ENCODE data around the gene NUP85.
"Not testable (repeated sequence)": the region's sequence is repeated elsewhere in the genome, so short reads cannot be mapped to it uniquely, and the experiment has no call there.

The NUP85 gene

DNA sequence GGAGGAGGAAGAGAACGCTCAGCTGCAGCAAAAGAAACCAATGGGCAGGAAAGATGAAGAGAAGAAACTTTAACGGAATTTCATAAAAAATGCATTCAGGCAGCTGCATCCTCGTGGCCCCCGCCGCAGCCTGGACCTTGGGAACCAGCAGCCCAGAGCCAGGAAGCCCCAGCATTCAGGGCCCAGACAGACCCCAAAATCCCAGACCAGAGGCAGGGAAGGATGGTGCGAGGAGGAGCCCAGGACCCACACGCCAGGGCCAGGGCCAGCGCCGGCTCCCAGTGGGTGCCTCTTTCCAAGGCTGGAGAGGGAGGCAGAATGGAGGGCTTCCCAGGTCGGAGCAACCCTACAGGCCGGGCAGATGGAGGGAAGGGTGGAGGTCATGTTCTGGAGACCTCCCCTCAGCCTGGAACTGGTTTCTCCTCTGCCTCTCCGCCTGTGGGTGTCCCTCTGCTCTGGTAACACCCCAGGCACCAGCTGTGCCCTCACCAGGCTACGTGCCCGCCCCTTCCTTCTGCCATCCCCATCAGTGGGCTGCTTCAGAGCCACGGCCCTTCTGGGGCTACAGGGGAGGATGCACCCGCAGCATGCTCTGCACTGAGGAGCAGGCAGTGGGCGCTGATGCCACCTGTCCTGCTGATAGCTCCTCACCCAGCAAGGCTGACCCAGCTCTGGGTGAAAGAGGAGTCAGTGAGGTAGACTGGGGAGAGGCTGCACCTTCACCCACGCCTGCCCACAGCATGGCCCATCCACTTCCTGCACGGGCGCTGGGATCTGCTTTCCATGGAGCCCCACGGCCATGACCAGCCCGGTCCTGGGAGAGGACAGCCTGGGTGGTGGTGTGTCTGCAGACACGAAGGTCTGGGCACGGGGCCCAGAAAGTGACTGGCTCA is 66.7 kb downstream of the NUP85 start:
- Mint-ChIP-seq H3K36me3 (peaks cover 3% of the 10 kb centered on the region), H3K27me3 (no peaks in the 10 kb centered on the region), H3K27ac (peak overlapping the region; percentile 69), H3K4me1 (peaks cover 25% of the 10 kb centered on the region), H3K9me3 (no peaks in the 10 kb centered on the region), H3K4me3 (peak overlapping the region; percentile 84)
- ATAC-seq (ENCODE audit: low read depth): no peak
- DNase-seq (ENCODE audit: low spot score in 2 of 2): no peak

DNA sequence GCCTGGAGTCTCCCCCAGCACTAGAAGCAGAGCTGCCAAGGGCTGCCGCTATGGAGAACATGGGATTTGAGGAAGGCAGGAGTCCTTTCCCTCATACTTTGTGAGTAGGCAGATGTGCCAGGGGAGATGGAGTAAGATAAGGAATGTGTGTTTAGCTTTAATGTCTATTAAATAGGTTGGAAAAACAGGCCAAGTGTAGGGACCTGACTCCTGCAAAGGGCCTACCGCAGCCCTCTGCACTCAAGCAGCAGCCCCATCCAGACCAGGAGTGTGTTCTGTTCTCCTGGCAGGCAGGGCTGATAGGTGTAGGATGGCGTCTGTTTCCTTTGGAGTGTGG is 67.3 kb downstream of the NUP85 start:
- no peak for ATAC-seq (ENCODE audit: low read depth)
- Mint-ChIP-seq H3K4me3 (peak overlapping the region; percentile 84), H3K27ac (no peak overlapping the region), H3K9me3 (no peaks in the 10 kb centered on the region), H3K4me1 (peaks cover 25% of the 10 kb centered on the region), H3K27me3 (no peaks in the 10 kb centered on the region), H3K36me3 (peaks cover 3% of the 10 kb centered on the region)
- DNase-seq (ENCODE audit: low spot score in 2 of 2): no peak

DNA sequence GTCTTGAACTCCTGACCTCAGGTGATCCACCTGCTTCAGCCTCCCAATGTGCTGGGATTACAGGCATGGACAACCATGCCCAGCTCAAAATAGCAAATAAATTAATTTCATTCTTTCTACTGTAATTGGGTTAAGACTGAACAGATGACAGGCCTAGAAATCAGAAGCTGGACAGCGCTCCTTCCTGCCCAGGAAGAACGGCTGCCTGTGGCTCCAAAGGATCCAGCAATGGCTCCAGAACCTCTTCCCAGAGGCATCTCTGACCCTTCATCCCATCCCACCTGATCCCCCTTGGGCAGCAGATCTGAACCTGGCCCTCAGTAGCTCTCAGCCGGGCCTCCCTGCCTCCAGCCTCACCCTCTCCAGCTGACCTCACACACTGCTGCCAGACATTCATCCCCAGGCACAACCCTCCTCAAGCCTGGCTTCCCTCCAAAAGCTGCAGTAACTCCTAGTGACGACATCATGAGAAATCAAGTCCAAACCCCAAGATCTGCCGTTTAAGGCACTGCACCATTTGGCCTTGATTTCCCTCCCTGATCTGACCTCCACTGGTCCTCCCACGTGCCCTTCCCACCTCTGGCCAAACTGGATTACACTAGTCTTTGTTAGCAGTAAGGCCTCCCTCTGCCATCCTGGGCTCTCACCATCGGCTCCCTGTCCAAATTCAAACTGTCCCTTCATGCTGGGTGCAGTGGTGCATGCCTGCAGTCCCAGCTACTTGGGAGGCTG is 68.7 kb downstream of the NUP85 start:
- no peaks in the 10 kb centered on the region for H3K27me3 Mint-ChIP-seq
- ATAC-seq (ENCODE audit: low read depth) (no peak), DNase-seq (ENCODE audit: low spot score in 2 of 2) (no peak)
- peaks cover 6% of the 10 kb centered on the region for H3K36me3 Mint-ChIP-seq
- no peak overlapping the region for H3K27ac Mint-ChIP-seq
- H3K4me1 Mint-ChIP-seq: peaks cover 19% of the 10 kb centered on the region
- H3K4me3 Mint-ChIP-seq: no peak overlapping the region
- H3K9me3 Mint-ChIP-seq: no peaks in the 10 kb centered on the region

DNA sequence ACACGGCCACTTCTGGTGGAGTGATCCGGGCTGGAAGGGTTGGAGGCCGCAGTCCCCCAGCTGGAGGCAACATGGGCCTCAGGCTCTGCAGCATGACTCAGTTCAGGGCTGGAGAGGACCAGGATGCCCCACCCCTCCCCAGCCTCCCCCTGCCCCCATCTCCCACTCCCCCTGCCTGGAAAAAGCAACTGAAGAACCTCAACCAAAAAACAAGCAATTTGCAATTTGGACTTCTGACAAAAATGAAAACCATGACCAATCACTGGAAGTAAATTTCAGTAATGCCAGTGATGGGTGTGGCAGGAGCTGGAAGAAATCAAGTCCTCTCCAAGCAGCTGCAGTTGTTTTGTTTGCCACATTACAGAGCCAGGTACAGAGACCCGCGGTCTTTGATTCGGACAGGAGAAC is 72.2 kb downstream of the NUP85 start:
- ATAC-seq (ENCODE audit: low read depth) (no peak), DNase-seq (ENCODE audit: low spot score in 2 of 2) (no peak)
- peaks cover 12% of the 10 kb centered on the region for H3K36me3 Mint-ChIP-seq
- H3K9me3 Mint-ChIP-seq: no peaks in the 10 kb centered on the region
- H3K4me1 Mint-ChIP-seq: peaks cover 6% of the 10 kb centered on the region
- H3K27me3 Mint-ChIP-seq: no peaks in the 10 kb centered on the region
- no peak overlapping the region for H3K27ac Mint-ChIP-seq
- no peak overlapping the region for H3K4me3 Mint-ChIP-seq

DNA sequence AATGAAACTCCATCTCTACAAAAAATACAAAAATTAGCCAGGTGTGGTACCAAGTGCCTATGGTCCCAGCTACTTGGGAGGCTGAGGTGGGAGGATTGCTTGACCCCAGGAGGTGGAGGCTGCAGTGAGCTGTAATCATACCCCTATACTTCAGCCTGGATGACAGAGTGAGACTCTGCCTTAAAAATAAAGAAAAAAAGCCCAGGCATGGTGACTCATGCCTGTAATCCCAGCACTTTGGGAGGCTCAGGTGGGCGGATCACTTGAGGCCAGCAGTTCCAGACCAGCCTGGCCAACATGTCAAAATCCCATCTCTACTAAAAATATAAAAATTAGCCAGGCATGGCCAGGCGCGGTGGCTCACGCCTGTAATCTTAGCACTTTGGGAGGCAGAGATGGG is 74.7 kb downstream of the NUP85 start:
- H3K4me3 Mint-ChIP-seq; H3K9me3 Mint-ChIP-seq; ATAC-seq (ENCODE audit: low read depth); H3K27me3 Mint-ChIP-seq; H3K4me1 Mint-ChIP-seq; H3K27ac Mint-ChIP-seq; DNase-seq (ENCODE audit: low spot score in 2 of 2): not testable (repeated sequence)
- peaks cover 14% of the 10 kb centered on the region for H3K36me3 Mint-ChIP-seq

DNA sequence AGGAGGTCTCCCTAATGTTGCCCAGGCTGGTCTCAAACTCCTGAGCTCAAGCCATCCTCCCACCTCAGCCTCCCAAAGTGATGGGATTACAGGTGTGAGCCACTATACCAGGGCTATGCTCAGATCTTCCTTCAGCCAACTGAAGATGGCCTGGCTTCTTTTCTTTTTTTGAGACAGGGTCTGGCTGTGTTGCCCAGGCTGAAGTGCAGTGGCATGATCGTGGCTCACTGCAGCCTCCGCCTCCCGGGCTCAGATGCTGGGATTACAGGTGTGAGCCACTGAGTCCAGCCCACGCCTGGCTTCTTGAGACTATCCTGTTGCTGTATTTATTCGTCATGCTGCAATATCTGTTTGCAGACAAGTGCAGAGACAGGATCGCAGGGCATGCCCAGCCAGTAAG is 79.6 kb downstream of the NUP85 start:
- no peak for DNase-seq (ENCODE audit: low spot score in 2 of 2)

More for the DNA sequence above, 79.6 kb downstream of the NUP85 start:
- Mint-ChIP-seq H3K27ac (no peak overlapping the region), H3K4me1 (peaks cover 5% of the 10 kb centered on the region), H3K9me3 (no peaks in the 10 kb centered on the region), H3K36me3 (peaks cover 15% of the 10 kb centered on the region), H3K4me3 (no peak overlapping the region), H3K27me3 (no peaks in the 10 kb centered on the region)
- ATAC-seq (ENCODE audit: low read depth): no peak

All from memory B cell (primary cell).